ENCODE measurements around the gene PTGR3. TPM values are rescaled to one million over a fixed set of nuclear protein-coding genes. Genes with fewer than 3 reads are reported as not detected.
A peak's percentile ranks its signal among the peaks of the same experiment; 100 is the strongest.

The PTGR3 gene
- total RNA-seq, 2 experiments from 2014 or later, result 31.5 to 33.5 TPM

GRCh38 chr18:75162467-75162866, 46.5 kb downstream of the PTGR3 start:
- Mint-ChIP-seq H3K4me3 (no peak overlapping the region), H3K9me3 (ENCODE audit: low read depth) (no peaks in the 10 kb centered on the region), H3K4me1 (peaks cover 8% of the 10 kb centered on the region), H3K27ac (no peak overlapping the region), H3K27me3 (peaks cover 8% of the 10 kb centered on the region), H3K36me3 (no peaks in the 10 kb centered on the region)
- no peak for ATAC-seq
- CTCF ChIA-PET, result no interaction called here
- DNase-seq, result no peak

- Mint-ChIP-seq H3K4me3 (peak overlapping the region; percentile 63), H3K9me3 (ENCODE audit: low read depth) (no peaks in the 10 kb centered on the region), H3K4me1 (peaks cover 8% of the 10 kb centered on the region), H3K27me3 (peaks cover 8% of the 10 kb centered on the region), H3K36me3 (no peaks in the 10 kb centered on the region), H3K27ac (no peak overlapping the region)
- no peak for DNase-seq
- peak; percentile 42 for ATAC-seq
- CTCF ChIA-PET, result no interaction called here
These were observed 47.5 kb downstream of the PTGR3 start for GRCh38 chr18:75161256-75162028.

- CTCF ChIA-PET, result no interaction called here
- ATAC-seq, result no peak
- Mint-ChIP-seq H3K4me3 (no peak overlapping the region), H3K27ac (no peak overlapping the region), H3K36me3 (no peaks in the 10 kb centered on the region), H3K4me1 (peaks cover 8% of the 10 kb centered on the region), H3K27me3 (peaks cover 8% of the 10 kb centered on the region), H3K9me3 (ENCODE audit: low read depth) (no peaks in the 10 kb centered on the region)
- no peak for DNase-seq
These were observed 48.6 kb downstream of the PTGR3 start for GRCh38 chr18:75160364-75160763.

GRCh38 chr18:75159646-75160356, 49.1 kb downstream of the PTGR3 start:
- CTCF ChIA-PET, result interaction anchor here (0.9 kb wide), 1 partner anchor 263 kb away, joined by 3 read pairs; no protein-coding TSS in a partner anchor

GRCh38 chr18:75159238-75159518, 49.8 kb downstream of the PTGR3 start:
- no peaks in the 10 kb centered on the region for H3K36me3 Mint-ChIP-seq
- peaks cover 8% of the 10 kb centered on the region for H3K27me3 Mint-ChIP-seq
- H3K4me1 Mint-ChIP-seq, result peaks cover 8% of the 10 kb centered on the region
- no peaks in the 10 kb centered on the region for H3K9me3 Mint-ChIP-seq (ENCODE audit: low read depth)
- CTCF ChIA-PET, result interaction anchor here (0.9 kb wide), 1 partner anchor 262 kb away, joined by 3 read pairs; no protein-coding TSS in a partner anchor
- DNase-seq (no peak), ATAC-seq (no peak)
- H3K4me3 Mint-ChIP-seq, result no peak overlapping the region
- H3K27ac Mint-ChIP-seq, result no peak overlapping the region

More at GRCh38 chr18:75159646-75160356, 49.1 kb downstream of the PTGR3 start:
- Mint-ChIP-seq H3K9me3 (ENCODE audit: low read depth) (no peaks in the 10 kb centered on the region), H3K27me3 (peaks cover 8% of the 10 kb centered on the region), H3K4me3 (no peak overlapping the region), H3K36me3 (no peaks in the 10 kb centered on the region), H3K27ac (no peak overlapping the region), H3K4me1 (peaks cover 8% of the 10 kb centered on the region)
- ATAC-seq, result no peak
- no peak for DNase-seq

Other genes starting within 250 kb of the PTGR3 start
- 10 to 100 TPM; 13.8 to 20.4 TPM for gene TSHZ1, start 1.7 kb upstream of the PTGR3 start, total RNA-seq
- gene SMIM21, start 218.6 kb upstream of the PTGR3 start, total RNA-seq, result not detected

Measured in activated CD8-positive, alpha-beta memory T cell treated with anti-CD3 and anti-CD28 coated beads, Interleukin-2, amount 10 ng/mL, durations not matched to agents 7 days and 5 days (primary cell).